HCT116 (cell line): ENCODE results near the gene NAA60. TPM values are rescaled to one million over a fixed set of nuclear protein-coding genes. Genes with fewer than 3 reads are reported as not detected.
"Not testable (repeated sequence)": the region's sequence is repeated elsewhere in the genome, so short reads cannot be mapped to it uniquely, and the experiment has no call there.

ENCODE experiments used
- ATAC-seq: fragments of 200-7000 bp; cut with Tn5 transposase; 2 replicates; pipeline ENCODE4 v1.9.1; 2020; ENCODE audit warnings: mild to moderate bottlenecking, moderate library complexity
- BruUV-seq: library from RNA; stranded (reverse); fragments of 400-500 nt; replicated peaks from 2 replicates; lab custom pipeline; 2021; lab: Mats Ljungman, UMichigan
- CTCF ChIA-PET: fragments of 300-600 bp; sonication (Branson Sonifier 250); formaldehyde crosslinking; loops from one replicate; lab custom pipeline; 2021; ENCODE audit warnings: antibody characterized with exemption; lab: Charles Lee
- POLR2A ChIA-PET: fragments of 300-600, 350-600 bp; sonication (Branson Sonifier 250); formaldehyde crosslinking; loops from one replicate; lab custom pipeline; 2021; ENCODE audit warnings: antibody characterized with exemption; lab: Charles Lee
- RAD21 ChIA-PET, 2 experiments: fragments of 300-600 bp; sonication (Branson Sonifier 250); formaldehyde crosslinking; loops; one replicate each; lab custom pipeline; 2023; ENCODE audit warnings: low total read pairs in 2 of 2; ENCODE audit not compliant: uncharacterized antibody in 2 of 2, unreplicated experiment in 2 of 2, low non-redundant PET in 1 of 2; lab: Charles Lee
- DNase-seq: peaks from one replicate; pipeline ENCODE4 v3.0.0-alpha.2; 2010; ENCODE audit warnings: low read depth, low spot score
- H2AFZ ChIP-seq: fragments of 200-600 bp; shearing (Covaris generic), sonication (generic); 2 replicates; pipeline ENCODE4 v1.6.1; 2017; ENCODE audit warnings: low read depth, mixed run types, mixed read lengths, antibody characterized with exemption, low read length; ENCODE audit not compliant: poor library complexity, severe bottlenecking
- H3K27ac ChIP-seq: 2 replicates; pipeline ENCODE4 v1.5.1; 2012; ENCODE audit warnings: low read depth, low read length
- H3K27me3 ChIP-seq: fragments of 200-600 bp; sonication (generic); 2 replicates; pipeline ENCODE4 v1.6.1; 2016; ENCODE audit warnings: mixed run types, low read length, mixed read lengths; ENCODE audit not compliant: insufficient read depth
- H3K36me3 ChIP-seq, 2 experiments: fragments of 200-500 bp in 1 of 2; fragments of 200-600 bp in 1 of 2; sonication (Bioruptor generic) in 1 of 2; sonication (generic) in 1 of 2; 2 replicates each; pipeline versions ENCODE4 v1.5.1 to v1.6.1; 2014 to 2016; ENCODE audit warnings: low read length in 2 of 2, inconsistent platforms in 1 of 2, mixed read lengths in 1 of 2, mixed run types in 1 of 2; ENCODE audit not compliant: insufficient read depth in 2 of 2, control insufficient read depth in 1 of 2
- H3K4me1 ChIP-seq, 2 experiments: fragments of 200-600 bp in 1 of 2; sonication (generic) in 1 of 2; 2 replicates each; pipeline versions ENCODE4 v1.5.1 to v1.6.1; 2012 to 2017; ENCODE audit warnings: low read length in 2 of 2, inconsistent platforms in 1 of 2, mild to moderate bottlenecking in 1 of 2, mixed read lengths in 1 of 2, mixed run types in 1 of 2, moderate library complexity in 1 of 2; ENCODE audit not compliant: insufficient read depth in 2 of 2, control insufficient read depth in 1 of 2
- H3K4me2 ChIP-seq: fragments of 200-600 bp; sonication (generic); 2 replicates; pipeline ENCODE4 v1.6.1; 2017; ENCODE audit warnings: mixed run types, low read length, mixed read lengths
- H3K4me3 ChIP-seq, 2 experiments: fragments of 200-600 bp in 1 of 2; sonication (generic) in 1 of 2; replicated peaks in 1 of 2; 2 replicates each; pipeline ENCODE4 v1.5.1; 2011 to 2016; ENCODE audit warnings: low read length in 2 of 2, control low read depth in 1 of 2, low read depth in 1 of 2, mild to moderate bottlenecking in 1 of 2, mixed read lengths in 1 of 2, mixed run types in 1 of 2
- H3K79me2 ChIP-seq: fragments of 200-600 bp; sonication (generic); 2 replicates; pipeline ENCODE4 v1.6.1; 2017; ENCODE audit warnings: mild to moderate bottlenecking, mixed run types, low read length, moderate library complexity, mixed read lengths; ENCODE audit not compliant: insufficient read depth
- H3K9ac ChIP-seq: fragments of 200-600 bp; sonication (generic); 2 replicates; pipeline ENCODE4 v1.6.1; 2016; ENCODE audit warnings: low read length, mixed read lengths
- H3K9me2 ChIP-seq: fragments of 200-600 bp; sonication (generic), shearing (Covaris generic); 2 replicates; pipeline ENCODE4 v1.6.1; 2017; ENCODE audit warnings: mixed run types, mild to moderate bottlenecking, moderate library complexity; ENCODE audit not compliant: insufficient read depth
- H3K9me3 ChIP-seq, 2 experiments: fragments of 200-500 bp in 1 of 2; fragments of 200-600 bp in 1 of 2; sonication (Bioruptor generic) in 1 of 2; sonication (generic) in 1 of 2; 2 replicates each; pipeline ENCODE4 v1.6.1; 2014 to 2017; ENCODE audit warnings: low read length in 2 of 2, mixed read lengths in 2 of 2, inconsistent platforms in 1 of 2, low read depth in 1 of 2, mild to moderate bottlenecking in 1 of 2, mixed run types in 1 of 2, moderate library complexity in 1 of 2; ENCODE audit not compliant: control insufficient read depth in 1 of 2, insufficient read depth in 1 of 2
- H4K20me1 ChIP-seq: fragments of 200-600 bp; sonication (generic), shearing (Covaris generic); 2 replicates; pipeline ENCODE4 v1.6.1; 2017; ENCODE audit warnings: mixed run types, mild to moderate bottlenecking, moderate library complexity; ENCODE audit not compliant: insufficient read depth
- JUND ChIP-seq: IDR thresholded peaks from 2 replicates; pipeline ENCODE4 v1.6.1; 2012
- intact Hi-C: fragments of 100-400 bp; cut with micrococcal nuclease; formaldehyde crosslinking; loops from 2 replicates; pipeline ENCODE4 v1.10.0; 2022
- total RNA-seq: library from RNA; stranded (reverse); gene quantifications from one replicate; pipeline ENCODE4 v1.2.1, GENCODE V29; 2021; ENCODE audit not compliant: unreplicated experiment

The NAA60 gene
- total RNA-seq, 1 experiment from 2014 or later: 32.2 TPM

DNA sequence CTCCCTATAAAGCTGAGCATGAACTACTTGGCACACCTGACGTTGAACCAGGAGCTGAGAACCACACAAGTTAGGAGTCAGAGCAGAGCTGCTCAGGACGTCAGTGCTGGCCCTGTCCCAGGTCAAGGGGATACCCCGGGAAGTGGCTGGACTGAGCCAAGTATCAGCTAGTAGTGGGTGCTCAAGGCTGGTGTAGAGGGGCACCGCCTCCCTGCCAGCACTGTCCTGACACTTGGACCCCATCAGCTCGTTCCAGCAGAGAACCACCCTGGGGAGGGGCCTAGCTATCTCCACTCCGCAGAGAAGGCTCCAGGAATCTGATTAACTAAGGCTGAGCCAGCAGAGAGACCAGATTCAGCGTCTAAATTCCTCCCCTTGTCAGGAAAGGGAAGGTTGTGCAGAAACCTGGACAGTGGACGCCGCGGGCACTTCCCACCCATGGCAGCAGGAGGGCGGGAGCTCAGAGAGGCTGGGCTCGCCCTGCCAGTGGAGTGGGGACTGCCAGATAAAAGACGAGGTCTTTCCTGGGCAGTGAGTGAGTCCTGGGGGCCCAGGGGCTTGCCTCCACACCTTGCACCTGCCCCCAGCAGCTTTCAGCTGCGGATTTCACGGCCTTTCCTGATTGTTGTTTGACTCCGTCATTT, 30.8 kb downstream of the NAA60 start:
- no peaks in the 10 kb centered on the region for H4K20me1 ChIP-seq
- TF ChIP-seq JUND: no peak
- TF ChIP-seq, all 23 proteins: peak for 0
- Histone ChIP-seq H3K9me2 (no peaks in the 10 kb centered on the region), H3K4me3 (no peak overlapping the region), H3K27me3 (no peaks in the 10 kb centered on the region), H3K9me3 (no peaks in the 10 kb centered on the region), H2AFZ (no peak overlapping the region), H3K4me2 (no peak overlapping the region), H3K4me1 (no peaks in the 10 kb centered on the region), H3K27ac (no peak overlapping the region), H3K9ac (no peak overlapping the region), H3K36me3 (peaks cover 0 to 4% of the 10 kb centered on the region in 2 experiments; a peak in 2 of 4 replicates), H3K79me2 (peaks cover 90% of the 10 kb centered on the region)
- ChIA-PET POLR2A (no interaction called here), RAD21 (no interaction called here), CTCF (no interaction called here)
- intact Hi-C loops: no loop called here
- BruUV-seq: no TSS peak
- ATAC-seq: no peak; the same call in 1 of the 2 replicates
- no peak for DNase-seq

DNA sequence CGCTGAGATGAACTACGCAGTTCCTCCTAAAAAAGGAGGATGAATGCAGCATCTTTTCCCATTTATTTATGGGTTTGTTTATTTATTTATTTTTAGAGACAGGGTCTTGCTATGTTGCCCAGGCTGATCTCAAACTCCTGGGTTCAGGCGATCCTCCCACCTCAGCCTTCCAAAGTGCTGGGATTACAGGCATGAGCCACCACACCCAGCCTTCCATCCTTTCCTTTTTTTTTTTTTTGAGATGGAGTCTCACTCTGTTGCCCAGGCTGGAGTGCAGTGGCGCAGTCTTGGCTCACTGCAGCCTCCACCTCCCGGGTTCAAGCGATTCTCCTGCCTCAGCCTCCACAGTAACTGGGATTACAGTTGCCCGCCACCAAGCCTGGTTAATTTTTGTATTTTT, 31.4 kb downstream of the NAA60 start:
- ATAC-seq: not testable (repeated sequence)

More for the DNA sequence above, 31.4 kb downstream of the NAA60 start:
- CTCF ChIA-PET, POLR2A ChIA-PET, H2AFZ ChIP-seq, H3K4me1 ChIP-seq, H3K27me3 ChIP-seq, H3K9me2 ChIP-seq, H3K4me2 ChIP-seq, intact Hi-C loops, H3K4me3 ChIP-seq, H3K9ac ChIP-seq, DNase-seq, BruUV-seq, H3K27ac ChIP-seq, H3K36me3 ChIP-seq, H3K9me3 ChIP-seq, RAD21 ChIA-PET, H4K20me1 ChIP-seq: not testable (repeated sequence)
- H3K79me2 ChIP-seq: peaks cover 88% of the 10 kb centered on the region
